Stomach (tissue), 4 donors: ENCODE results near the gene EPC1.

Source experiments
- CTCF ChIP-seq, 7 experiments: fragments of 450-650 bp in 4 of 7; fragments of 200-600 bp in 3 of 7; sonication (generic) in 3 of 7; IDR thresholded peaks; one replicate each; pipeline ENCODE4 v1.5.1; 2016 to 2019; ENCODE audit warnings: antibody characterized with exemption in 7 of 7, control low read depth in 2 of 7, mild to moderate bottlenecking in 1 of 7
- EP300 ChIP-seq: sonication (generic); formaldehyde crosslinking; IDR thresholded peaks from one replicate; pipeline ENCODE4 v1.6.1; 2017; ENCODE audit warnings: antibody characterized with exemption
- POLR2A ChIP-seq, 4 donors: fragments of 450-650 bp; IDR thresholded peaks; one replicate each; pipeline ENCODE4 v1.6.1; 2016; ENCODE audit warnings: antibody characterized with exemption in 4 of 4, control low read depth in 2 of 4, mild to moderate bottlenecking in 1 of 4, moderate library complexity in 1 of 4
- POLR2AphosphoS5 ChIP-seq, 3 donors: sonication (generic); formaldehyde crosslinking; IDR thresholded peaks; one replicate each; pipeline ENCODE4 v1.6.1; 2016; ENCODE audit warnings: antibody characterized with exemption in 3 of 3

- TF ChIP-seq POLR2A (IDR thresholded peaks at IDR 0.05) (no peak), POLR2AphosphoS5 (IDR thresholded peaks at IDR 0.05) (no peak), CTCF (IDR thresholded peaks at IDR 0.05) (no peak), EP300 (no peak)
These were observed 93.7 kb downstream of the EPC1 start for GRCh38 chr10:32253276-32253675.
